Gastroesophageal sphincter (tissue), 3 donors: ENCODE measurements around the gene FBXO46.

Source experiments
- EP300 ChIP-seq: sonication (generic); formaldehyde crosslinking; IDR thresholded peaks from one replicate; pipeline ENCODE4 v1.6.1; 2017; ENCODE audit warnings: antibody characterized with exemption, mild to moderate bottlenecking
- POLR2A ChIP-seq, 2 donors: fragments of 450-650 bp; IDR thresholded peaks; one replicate each; pipeline ENCODE4 v1.6.1; 2017; ENCODE audit warnings: antibody characterized with exemption in 2 of 2, mild to moderate bottlenecking in 2 of 2, moderate library complexity in 1 of 2
- POLR2AphosphoS5 ChIP-seq: sonication (generic); formaldehyde crosslinking; IDR thresholded peaks from one replicate; pipeline ENCODE4 v1.6.1; 2017; ENCODE audit warnings: antibody characterized with exemption
- TF ChIP-seq, protein P1 (sequence below), 4 experiments: fragments of 200-600 bp in 2 of 4; fragments of 450-650 bp in 2 of 4; sonication (generic) in 1 of 4; IDR thresholded peaks; one replicate each; pipeline ENCODE4 v1.5.1; 2017 to 2019; ENCODE audit warnings: antibody characterized with exemption in 4 of 4, mild to moderate bottlenecking in 2 of 4, moderate library complexity in 2 of 4

GRCh38 chr19:45692187-45693105 is 38.2 kb downstream of the FBXO46 start, which contains the start of gene QPCTL:
- TF ChIP-seq, protein P1, sequence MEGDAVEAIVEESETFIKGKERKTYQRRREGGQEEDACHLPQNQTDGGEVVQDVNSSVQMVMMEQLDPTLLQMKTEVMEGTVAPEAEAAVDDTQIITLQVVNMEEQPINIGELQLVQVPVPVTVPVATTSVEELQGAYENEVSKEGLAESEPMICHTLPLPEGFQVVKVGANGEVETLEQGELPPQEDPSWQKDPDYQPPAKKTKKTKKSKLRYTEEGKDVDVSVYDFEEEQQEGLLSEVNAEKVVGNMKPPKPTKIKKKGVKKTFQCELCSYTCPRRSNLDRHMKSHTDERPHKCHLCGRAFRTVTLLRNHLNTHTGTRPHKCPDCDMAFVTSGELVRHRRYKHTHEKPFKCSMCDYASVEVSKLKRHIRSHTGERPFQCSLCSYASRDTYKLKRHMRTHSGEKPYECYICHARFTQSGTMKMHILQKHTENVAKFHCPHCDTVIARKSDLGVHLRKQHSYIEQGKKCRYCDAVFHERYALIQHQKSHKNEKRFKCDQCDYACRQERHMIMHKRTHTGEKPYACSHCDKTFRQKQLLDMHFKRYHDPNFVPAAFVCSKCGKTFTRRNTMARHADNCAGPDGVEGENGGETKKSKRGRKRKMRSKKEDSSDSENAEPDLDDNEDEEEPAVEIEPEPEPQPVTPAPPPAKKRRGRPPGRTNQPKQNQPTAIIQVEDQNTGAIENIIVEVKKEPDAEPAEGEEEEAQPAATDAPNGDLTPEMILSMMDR (IDR thresholded peaks at IDR 0.05) = no peak
- TF ChIP-seq POLR2A (IDR thresholded peaks at IDR 0.05) (peak; percentile 51 to 56), POLR2AphosphoS5 (peak; percentile 53), EP300 (no peak)
